Endothelial cell of umbilical vein (primary cell): ENCODE data around the gene CBLN1. TPM values are rescaled to one million over a fixed set of nuclear protein-coding genes. Genes with fewer than 3 reads are reported as not detected.

ENCODE experiments used
- BruUV-seq: library from RNA; stranded (reverse); fragments of 400-500 nt; replicated peaks from 2 replicates; lab custom pipeline; 2021; lab: Mats Ljungman, UMichigan
- CTCF ChIA-PET: fragments of 300-600, 350-600 bp; sonication (Branson Sonifier 250); formaldehyde crosslinking; loops from one replicate; lab custom pipeline; 2021; ENCODE audit warnings: antibody characterized with exemption, inconsistent platforms; lab: Charles Lee
- POLR2A ChIA-PET: fragments of 300-600, 350-600 bp; sonication (Branson Sonifier 250); formaldehyde crosslinking; loops from one replicate; lab custom pipeline; 2021; ENCODE audit warnings: antibody characterized with exemption, inconsistent platforms; lab: Charles Lee
- DNase-seq: peaks from one replicate; pipeline ENCODE4 v3.0.0-alpha.2; 2011; ENCODE audit warnings: low read depth, low spot score
- FAIRE-seq: peaks from 2 replicates; lab custom pipeline; 2011; peaks lifted over from hg19 to GRCh38; lab: Jason Lieb, UNC
- H2AFZ ChIP-seq: 2 replicates; pipeline ENCODE4 v1.6.0; 2012; ENCODE audit warnings: low read depth, low read length, control low read depth, inconsistent platforms
- H3K27ac ChIP-seq: 2 replicates; pipeline ENCODE4 v1.5.1; 2011; ENCODE audit warnings: low read depth, mild to moderate bottlenecking, control low read depth, low read length, moderate library complexity; ENCODE audit not compliant: insufficient read depth
- H3K27me3 ChIP-seq, 2 experiments: 2 replicates each; pipeline versions ENCODE4 v1.6.0 to v1.6.1; 2011; ENCODE audit warnings: low read length in 2 of 2, mixed read lengths in 1 of 2; ENCODE audit not compliant: control insufficient read depth in 2 of 2, insufficient read depth in 2 of 2
- H3K36me3 ChIP-seq, 2 experiments: 2 replicates in 1 of 2; 3 replicates in 1 of 2; pipeline ENCODE4 v1.5.1; 2011; ENCODE audit warnings: low read length in 2 of 2, mild to moderate bottlenecking in 1 of 2, moderate library complexity in 1 of 2; ENCODE audit not compliant: control insufficient read depth in 2 of 2, insufficient read depth in 2 of 2; ENCODE audit errors: extremely low read depth in 1 of 2
- H3K4me1 ChIP-seq: 3 replicates; pipeline ENCODE4 v1.5.1; 2011; ENCODE audit warnings: mild to moderate bottlenecking, low read length; ENCODE audit not compliant: control insufficient read depth, insufficient read depth; ENCODE audit errors: extremely low read depth
- H3K4me2 ChIP-seq: 2 replicates; pipeline ENCODE4 v1.6.1; 2011; ENCODE audit warnings: low read length, control low read depth, mixed read lengths; ENCODE audit not compliant: insufficient read depth
- H3K4me3 ChIP-seq, 3 experiments: fragments of 200-600 bp in 1 of 3; sonication (generic), shearing (Covaris generic) in 1 of 3; replicated peaks in 1 of 3; 2 replicates each; pipeline ENCODE4 v1.5.1; 2011 to 2016; ENCODE audit warnings: control low read depth in 3 of 3, low read length in 3 of 3, mild to moderate bottlenecking in 2 of 3, inconsistent platforms in 1 of 3, low read depth in 1 of 3, moderate library complexity in 1 of 3; ENCODE audit not compliant: insufficient read depth in 1 of 3
- H3K79me2 ChIP-seq: 2 replicates; pipeline ENCODE4 v1.6.0; 2012; ENCODE audit warnings: low read length, inconsistent platforms; ENCODE audit not compliant: control insufficient read depth, insufficient read depth
- H3K9ac ChIP-seq: replicated peaks from 2 replicates; pipeline ENCODE3; 2011; ENCODE audit warnings: low read length, control low read depth; ENCODE audit not compliant: insufficient read depth; ENCODE audit errors: extremely low read depth
- H3K9me1 ChIP-seq: replicated peaks from 3 replicates; pipeline ENCODE4 v1.6.0; 2011; ENCODE audit warnings: mild to moderate bottlenecking, low read length; ENCODE audit not compliant: control insufficient read depth, insufficient read depth; ENCODE audit errors: extremely low read depth
- H3K9me3 ChIP-seq: replicated peaks from 2 replicates; pipeline ENCODE4 v1.5.1; 2012; ENCODE audit warnings: low read length, inconsistent platforms; ENCODE audit not compliant: control insufficient read depth, insufficient read depth
- H4K20me1 ChIP-seq: replicated peaks from 2 replicates; pipeline ENCODE3; 2011; ENCODE audit warnings: mild to moderate bottlenecking, low read length; ENCODE audit not compliant: control insufficient read depth, insufficient read depth; ENCODE audit errors: extremely low read depth
- EZH2 ChIP-seq: IDR thresholded peaks from 2 replicates; pipeline ENCODE4 v1.6.1; 2012; ENCODE audit warnings: borderline replicate concordance, low read depth, mild to moderate bottlenecking, moderate library complexity, low read length, inconsistent platforms; ENCODE audit not compliant: severe bottlenecking
- FOS ChIP-seq: IDR thresholded peaks from 2 replicates; pipeline ENCODE4 v1.6.1; 2011; ENCODE audit warnings: mild to moderate bottlenecking, low read length, moderate library complexity, borderline replicate concordance; ENCODE audit not compliant: insufficient read depth
- GATA2 ChIP-seq: IDR thresholded peaks from 2 replicates; pipeline ENCODE4 v1.7.0; 2011; ENCODE audit warnings: low read depth, mild to moderate bottlenecking, moderate library complexity, mixed read lengths, low read length; ENCODE audit not compliant: insufficient read length, insufficient read depth
- JUN ChIP-seq: IDR thresholded peaks from 2 replicates; pipeline ENCODE4 v1.6.1; 2011; ENCODE audit warnings: borderline replicate concordance, low read depth; ENCODE audit not compliant: insufficient read length, insufficient read depth
- MYC ChIP-seq: IDR thresholded peaks from one replicate; pipeline ENCODE4 v1.6.1; 2011; ENCODE audit warnings: mild to moderate bottlenecking, low read depth, low read length
- POLR2A ChIP-seq: IDR thresholded peaks from 2 replicates; pipeline ENCODE4 v1.6.1; 2012; ENCODE audit warnings: low read depth, mild to moderate bottlenecking, control low read depth, low read length
- POLR2AphosphoS5 ChIP-seq: IDR thresholded peaks from 2 replicates; pipeline ENCODE4 v1.6.1; 2012; ENCODE audit warnings: low read depth, mild to moderate bottlenecking, control low read depth, low read length, moderate library complexity; ENCODE audit not compliant: insufficient read depth
- dilution Hi-C: fragments of 300-500 bp; cut with MboI; formaldehyde crosslinking; loops from one replicate; pipeline ENCODE4 v1.15.0; 2019; ENCODE audit warnings: low sequenced_read_pairs; ENCODE audit not compliant: extremely low pct_ligation_motif_present
- intact Hi-C: fragments of 100-400 bp; cut with micrococcal nuclease; formaldehyde crosslinking; loops from one replicate; pipeline ENCODE4 v1.10.0; 2022
- polyA plus RNA-seq, 4 experiments: library from polyadenylated mRNA; depleted of rRNA in 3 of 4; stranded (reverse) in 3 of 4; unstranded in 1 of 4; fragments of >200 nt; gene quantifications; 2 replicates each; pipeline versions ENCODE4 v1.2.1 to v1.2.3, GENCODE V29; 2011 to 2012; ENCODE audit warnings: missing spikeins in 1 of 4
- total RNA-seq: library from RNA; stranded (reverse); gene quantifications from 2 replicates; pipeline ENCODE4 v1.2.3, GENCODE V29; 2021
- TF ChIP-seq, protein P1 (sequence below): IDR thresholded peaks from 2 replicates; pipeline ENCODE4 v1.6.1; 2011; ENCODE audit not compliant: insufficient read depth, insufficient read length
- TF ChIP-seq, protein P2 (sequence below), 2 donors: IDR thresholded peaks; 1 replicate in 1 of 2; 2 replicates in 1 of 2; pipeline ENCODE4 v1.5.1; 2011; ENCODE audit warnings: low read length in 2 of 2, mild to moderate bottlenecking in 2 of 2, moderate library complexity in 2 of 2, control low read depth in 1 of 2, inconsistent platforms in 1 of 2, low read depth in 1 of 2; ENCODE audit not compliant: insufficient read depth in 1 of 2; ENCODE audit errors: extremely low read depth in 1 of 2

Gene CBLN1
- total and polyA plus RNA-seq, 2 donors (not counting 3 experiments of a cell fraction or from before 2014, with no cell fraction given): not detected

DNA sequence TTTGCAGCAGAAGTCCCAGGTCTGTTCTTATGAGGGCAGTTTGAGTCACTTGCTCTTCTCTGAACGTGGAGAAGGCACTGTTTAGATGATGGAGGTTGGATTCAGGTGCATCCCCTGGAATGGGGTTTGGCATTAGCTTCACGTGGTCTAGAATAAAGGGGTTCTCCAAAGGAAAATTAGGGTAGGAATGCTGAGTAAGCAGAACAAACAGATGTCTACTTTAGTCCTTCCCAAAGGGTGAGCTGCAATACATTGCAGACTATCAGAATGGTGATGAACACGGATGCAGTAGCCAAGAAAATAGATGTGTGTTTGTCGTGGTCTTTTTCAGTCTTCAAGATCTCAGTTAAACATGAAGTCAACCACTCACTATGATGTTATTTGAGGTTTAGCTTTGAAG lies 3.3 kb upstream of the CBLN1 start:
- TF ChIP-seq JUN (no peak), EZH2 (no peak), FOS (no peak), GATA2 (no peak), POLR2A (no peak), MYC (no peak), POLR2AphosphoS5 (no peak)
- TF ChIP-seq, protein P1, sequence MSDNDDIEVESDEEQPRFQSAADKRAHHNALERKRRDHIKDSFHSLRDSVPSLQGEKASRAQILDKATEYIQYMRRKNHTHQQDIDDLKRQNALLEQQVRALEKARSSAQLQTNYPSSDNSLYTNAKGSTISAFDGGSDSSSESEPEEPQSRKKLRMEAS: no peak
- TF ChIP-seq, protein P2, sequence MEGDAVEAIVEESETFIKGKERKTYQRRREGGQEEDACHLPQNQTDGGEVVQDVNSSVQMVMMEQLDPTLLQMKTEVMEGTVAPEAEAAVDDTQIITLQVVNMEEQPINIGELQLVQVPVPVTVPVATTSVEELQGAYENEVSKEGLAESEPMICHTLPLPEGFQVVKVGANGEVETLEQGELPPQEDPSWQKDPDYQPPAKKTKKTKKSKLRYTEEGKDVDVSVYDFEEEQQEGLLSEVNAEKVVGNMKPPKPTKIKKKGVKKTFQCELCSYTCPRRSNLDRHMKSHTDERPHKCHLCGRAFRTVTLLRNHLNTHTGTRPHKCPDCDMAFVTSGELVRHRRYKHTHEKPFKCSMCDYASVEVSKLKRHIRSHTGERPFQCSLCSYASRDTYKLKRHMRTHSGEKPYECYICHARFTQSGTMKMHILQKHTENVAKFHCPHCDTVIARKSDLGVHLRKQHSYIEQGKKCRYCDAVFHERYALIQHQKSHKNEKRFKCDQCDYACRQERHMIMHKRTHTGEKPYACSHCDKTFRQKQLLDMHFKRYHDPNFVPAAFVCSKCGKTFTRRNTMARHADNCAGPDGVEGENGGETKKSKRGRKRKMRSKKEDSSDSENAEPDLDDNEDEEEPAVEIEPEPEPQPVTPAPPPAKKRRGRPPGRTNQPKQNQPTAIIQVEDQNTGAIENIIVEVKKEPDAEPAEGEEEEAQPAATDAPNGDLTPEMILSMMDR (IDR thresholded peaks at IDR 0.05; ENCODE audit: extremely low read depth in 1 of 2, insufficient read depth in 1 of 2, low read depth in 1 of 2, low read length in 2 of 2): no peak
- H3K27me3 ChIP-seq: peaks cover 27 to 35% of the 10 kb centered on the region in 2 experiments
- H3K4me2 ChIP-seq: no peak overlapping the region
- FAIRE-seq: no peak
- no peaks in the 10 kb centered on the region for H3K36me3 ChIP-seq
- H3K9me3 ChIP-seq: no peaks in the 10 kb centered on the region
- ChIA-PET POLR2A (no interaction called here), CTCF (no interaction called here)
- dilution Hi-C loops: no loop called here
- H4K20me1 ChIP-seq: no peaks in the 10 kb centered on the region
- no peak overlapping the region for H3K9ac ChIP-seq
- intact Hi-C loops: no loop called here
- H3K4me3 ChIP-seq: no peak overlapping the region
- H3K4me1 ChIP-seq: peaks cover 2% of the 10 kb centered on the region
- no peak overlapping the region for H3K27ac ChIP-seq
- no peaks in the 10 kb centered on the region for H3K9me1 ChIP-seq
- no peak overlapping the region for H2AFZ ChIP-seq
- BruUV-seq: no TSS peak
- DNase-seq: no peak
- no peaks in the 10 kb centered on the region for H3K79me2 ChIP-seq
